TTC549 (cell line): ENCODE data around the gene CRTC1.

Source experiments
- FAIRE-seq: peaks from 2 replicates; lab custom pipeline; 2012; peaks lifted over from hg19 to GRCh38; lab: Jason Lieb, UNC

Gene CRTC1

GRCh38 chr19:18749362-18750231 lies 66.1 kb downstream of the CRTC1 start:
- no peak for FAIRE-seq

GRCh38 chr19:18750295-18750970 lies 67.0 kb downstream of the CRTC1 start:
- no peak for FAIRE-seq

GRCh38 chr19:18751571-18751970 lies 68.1 kb downstream of the CRTC1 start:
- no peak for FAIRE-seq

- no peak for FAIRE-seq
These were observed 71.0 kb downstream of the CRTC1 start for GRCh38 chr19:18754501-18754900.

GRCh38 chr19:18756896-18757295 lies 73.4 kb downstream of the CRTC1 start:
- FAIRE-seq: no peak

GRCh38 chr19:18759304-18759994 lies 76.0 kb downstream of the CRTC1 start:
- FAIRE-seq: no peak

GRCh38 chr19:18759995-18760426 lies 76.5 kb downstream of the CRTC1 start:
- FAIRE-seq: no peak

GRCh38 chr19:18760440-18761383 lies 77.2 kb downstream of the CRTC1 start:
- no peak for FAIRE-seq

- FAIRE-seq: no peak
These were observed 78.1 kb downstream of the CRTC1 start for GRCh38 chr19:18761531-18762110.

- no peak for FAIRE-seq
These were observed 78.9 kb downstream of the CRTC1 start for GRCh38 chr19:18762125-18763023.

GRCh38 chr19:18763674-18764590 lies 80.5 kb downstream of the CRTC1 start:
- FAIRE-seq: no peak

GRCh38 chr19:18764591-18765051 lies 81.1 kb downstream of the CRTC1 start:
- FAIRE-seq: no peak

- FAIRE-seq: no peak
These were observed 81.7 kb downstream of the CRTC1 start for GRCh38 chr19:18765224-18765623.

- FAIRE-seq: no peak
These were observed 84.7 kb downstream of the CRTC1 start for GRCh38 chr19:18768046-18768771.

- no peak for FAIRE-seq
These were observed 85.8 kb downstream of the CRTC1 start for GRCh38 chr19:18768997-18769891.

GRCh38 chr19:18769989-18770528 lies 86.6 kb downstream of the CRTC1 start:
- FAIRE-seq: no peak
